ENCODE data around the gene EHD4.

The EHD4 gene

DNA sequence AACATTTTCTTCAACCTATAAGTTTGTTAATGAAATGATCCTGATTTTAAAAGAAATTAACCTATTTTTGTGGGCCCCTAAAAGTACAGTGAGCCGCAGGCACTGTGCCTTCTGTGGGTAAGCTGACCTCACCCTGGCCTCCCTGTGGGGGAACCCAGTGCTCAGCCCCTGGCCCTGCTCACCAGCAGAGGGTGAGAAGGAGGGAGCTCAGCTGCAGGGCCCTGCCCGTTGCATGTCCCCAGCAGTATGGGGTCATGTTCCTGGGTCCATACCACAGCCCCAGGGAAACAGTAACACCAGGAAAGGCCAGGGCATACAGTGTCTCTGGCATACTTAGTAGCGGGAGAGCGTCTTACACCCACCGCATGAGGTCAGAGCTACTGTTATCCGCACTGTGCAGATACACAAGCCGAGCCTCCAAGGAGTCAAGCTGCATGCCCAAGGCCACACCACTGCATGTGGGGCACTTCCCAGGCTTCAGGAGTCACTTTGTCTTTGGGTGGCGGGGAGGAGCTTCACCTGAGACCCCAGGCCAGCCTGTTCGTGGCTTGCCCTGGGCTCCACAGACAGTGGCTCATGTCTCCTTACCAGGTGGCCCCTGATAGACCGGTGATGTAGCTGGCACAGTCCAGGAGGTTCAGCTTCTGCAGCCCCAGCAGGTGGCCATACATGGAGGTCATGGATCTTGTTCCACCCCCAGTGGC lies 22.6 kb upstream of the EHD4 start:
- TF ChIP-seq, protein P1, sequence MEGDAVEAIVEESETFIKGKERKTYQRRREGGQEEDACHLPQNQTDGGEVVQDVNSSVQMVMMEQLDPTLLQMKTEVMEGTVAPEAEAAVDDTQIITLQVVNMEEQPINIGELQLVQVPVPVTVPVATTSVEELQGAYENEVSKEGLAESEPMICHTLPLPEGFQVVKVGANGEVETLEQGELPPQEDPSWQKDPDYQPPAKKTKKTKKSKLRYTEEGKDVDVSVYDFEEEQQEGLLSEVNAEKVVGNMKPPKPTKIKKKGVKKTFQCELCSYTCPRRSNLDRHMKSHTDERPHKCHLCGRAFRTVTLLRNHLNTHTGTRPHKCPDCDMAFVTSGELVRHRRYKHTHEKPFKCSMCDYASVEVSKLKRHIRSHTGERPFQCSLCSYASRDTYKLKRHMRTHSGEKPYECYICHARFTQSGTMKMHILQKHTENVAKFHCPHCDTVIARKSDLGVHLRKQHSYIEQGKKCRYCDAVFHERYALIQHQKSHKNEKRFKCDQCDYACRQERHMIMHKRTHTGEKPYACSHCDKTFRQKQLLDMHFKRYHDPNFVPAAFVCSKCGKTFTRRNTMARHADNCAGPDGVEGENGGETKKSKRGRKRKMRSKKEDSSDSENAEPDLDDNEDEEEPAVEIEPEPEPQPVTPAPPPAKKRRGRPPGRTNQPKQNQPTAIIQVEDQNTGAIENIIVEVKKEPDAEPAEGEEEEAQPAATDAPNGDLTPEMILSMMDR (IDR thresholded peaks at IDR 0.05; ENCODE audit: insufficient read depth, missing control alignments) = no peak
- no peak for DNase-seq (ENCODE audit: insufficient read length, low spot score)
- FAIRE-seq = no peak

DNA sequence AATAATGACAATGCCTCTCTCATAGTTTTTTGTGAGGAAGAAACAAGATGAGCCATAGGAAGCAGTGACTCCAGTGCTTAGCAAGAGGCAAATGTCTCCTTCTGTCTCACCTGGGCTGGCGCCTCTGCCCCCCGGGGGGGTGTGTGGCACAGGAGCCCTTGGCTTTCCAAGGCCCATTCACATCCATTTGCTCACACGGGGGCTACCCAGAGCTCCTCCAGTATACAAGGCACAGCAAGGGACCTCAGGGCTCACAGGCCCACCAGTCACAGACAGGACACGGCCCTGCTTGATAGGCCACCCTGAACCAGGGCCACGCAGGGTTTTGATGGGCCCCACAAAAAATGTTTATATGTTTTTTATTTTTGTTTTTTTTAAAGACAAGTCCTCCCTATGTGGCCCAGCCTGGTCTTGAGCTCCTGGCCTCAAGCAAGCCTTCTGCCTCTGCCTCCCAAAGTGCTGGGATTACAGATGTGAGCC lies 21.9 kb upstream of the EHD4 start:
- TF ChIP-seq, protein P1 (IDR thresholded peaks at IDR 0.05; ENCODE audit: insufficient read depth, missing control alignments) = no peak
- FAIRE-seq (no peak), DNase-seq (ENCODE audit: insufficient read length, low spot score) (no peak)

DNA sequence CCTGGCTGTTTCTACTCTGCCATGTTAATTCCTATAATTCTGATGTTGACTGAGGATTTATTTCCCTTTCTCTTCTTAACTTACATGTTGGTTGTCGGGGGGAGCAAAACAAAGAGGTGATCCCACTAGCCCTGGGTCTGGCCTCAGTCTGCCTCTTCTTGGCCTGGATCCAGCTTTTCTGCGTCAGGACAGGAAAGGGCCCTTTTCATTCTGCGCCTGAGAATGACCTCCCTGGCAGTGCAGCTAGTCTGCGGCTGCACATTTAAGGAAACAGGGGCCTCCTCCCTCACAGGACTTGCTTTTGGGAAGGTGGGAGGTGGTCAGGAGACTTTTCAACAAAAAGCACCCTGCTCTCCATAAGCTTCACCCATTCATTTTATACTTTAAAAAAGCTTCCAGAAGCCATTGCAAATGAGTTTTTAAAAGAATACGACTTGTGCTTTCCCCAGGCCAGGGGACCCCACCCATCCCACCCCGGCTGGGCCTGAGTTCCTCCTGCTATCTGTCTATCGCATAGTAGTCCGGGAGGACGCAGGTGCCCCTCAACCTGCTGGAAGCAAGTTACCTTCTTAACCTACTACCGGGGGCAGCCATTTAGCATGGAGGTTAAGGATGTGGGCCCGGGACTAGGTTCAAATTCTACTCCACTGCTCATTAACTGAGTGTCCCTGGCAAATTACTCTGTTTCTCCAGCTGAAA lies 21.3 kb upstream of the EHD4 start:
- TF ChIP-seq, protein P1 (IDR thresholded peaks at IDR 0.05; ENCODE audit: insufficient read depth, missing control alignments) = no peak
- FAIRE-seq = no peak
- no peak for DNase-seq (ENCODE audit: insufficient read length, low spot score)

DNA sequence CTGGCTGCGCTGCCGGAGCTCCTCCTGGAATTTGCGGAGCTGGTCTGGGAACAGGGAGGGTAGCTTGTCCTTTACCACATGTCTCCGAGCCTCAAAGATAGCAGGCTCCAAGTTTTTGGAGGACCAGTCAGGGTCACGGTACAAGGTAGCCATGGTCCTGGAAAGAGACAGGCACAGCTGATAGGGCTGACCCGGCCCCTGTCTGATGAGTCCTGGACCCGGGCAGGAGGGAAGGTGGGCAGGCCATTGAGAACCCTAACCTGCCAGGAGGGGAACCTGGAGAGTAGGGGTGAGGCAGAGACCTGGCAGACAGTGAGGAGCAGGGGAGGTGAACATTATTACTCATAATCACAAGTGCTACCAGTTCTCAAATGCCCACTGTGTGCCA lies 20.4 kb upstream of the EHD4 start:
- no peak for FAIRE-seq
- TF ChIP-seq, protein P1 (IDR thresholded peaks at IDR 0.05; ENCODE audit: insufficient read depth, missing control alignments) = no peak
- DNase-seq (ENCODE audit: insufficient read length, low spot score) = no peak

DNA sequence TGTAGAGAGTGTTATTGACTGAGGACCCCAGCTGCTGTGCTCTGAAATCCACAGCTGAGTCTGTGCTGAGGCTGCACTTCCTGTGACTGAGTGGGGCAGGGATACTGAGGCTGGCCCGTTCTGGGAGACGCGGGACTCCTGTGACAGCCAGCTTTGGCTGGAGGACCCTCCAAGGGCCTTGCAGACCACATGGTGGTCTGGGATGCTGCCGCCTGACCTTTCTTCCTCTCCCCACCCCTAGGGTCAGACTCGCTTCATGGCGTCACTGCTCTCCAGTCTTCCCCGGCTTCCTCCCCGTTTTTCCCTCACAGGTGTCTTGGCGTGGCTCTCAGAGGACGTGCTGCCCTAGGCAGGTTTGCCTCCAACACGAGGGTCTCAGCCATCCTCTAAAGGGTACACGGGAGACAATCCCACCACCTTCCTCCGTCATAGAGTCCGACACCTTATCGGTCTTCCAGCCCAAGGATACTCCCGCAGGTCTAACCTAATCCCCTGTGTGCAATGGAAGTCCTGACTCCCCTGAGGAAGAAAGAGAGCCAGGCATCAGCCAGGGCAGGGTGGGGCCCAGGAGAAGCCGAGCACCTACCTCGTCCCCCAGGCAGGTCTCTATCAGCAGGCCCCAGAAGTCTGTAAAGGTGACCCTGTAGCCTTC lies 19.9 kb upstream of the EHD4 start:
- TF ChIP-seq, protein P1 (IDR thresholded peaks at IDR 0.05; ENCODE audit: insufficient read depth, missing control alignments) = no peak
- DNase-seq (ENCODE audit: insufficient read length, low spot score) (no peak), FAIRE-seq (no peak)

DNA sequence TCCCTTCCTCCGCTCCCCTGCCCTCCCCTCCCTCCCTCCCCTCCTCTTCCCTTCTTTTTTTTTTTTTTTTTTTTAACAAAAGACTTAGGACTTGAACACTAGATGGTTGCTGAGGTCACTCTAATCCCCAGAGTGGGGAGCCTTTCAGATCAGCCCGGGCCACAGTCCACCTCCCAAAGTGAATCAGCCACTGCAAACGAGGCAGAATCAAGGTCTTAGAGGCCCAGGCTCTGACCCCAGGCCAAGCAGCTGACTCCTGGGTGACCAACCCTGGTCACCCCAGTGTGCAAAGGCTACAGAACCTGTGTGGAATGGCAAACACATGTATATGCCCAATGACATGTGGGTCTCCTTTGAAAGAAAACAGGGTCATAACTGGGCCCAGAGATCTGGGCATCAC lies 18.3 kb upstream of the EHD4 start:
- FAIRE-seq = no peak
- no peak for DNase-seq (ENCODE audit: insufficient read length, low spot score)
- TF ChIP-seq, protein P1 (IDR thresholded peaks at IDR 0.05; ENCODE audit: insufficient read depth, missing control alignments) = no peak
